HepG2 (cell line): ENCODE data around the gene GNAZ. TPM values are rescaled to one million over a fixed set of nuclear protein-coding genes. Genes with fewer than 3 reads are reported as not detected.

ENCODE experiments used
- ATAC-seq: fragments of 200-7000 bp; cut with Tn5 transposase; 3 replicates; pipeline ENCODE4 v1.9.1; 2020; ENCODE audit warnings: mild to moderate bottlenecking, moderate library complexity
- BruUV-seq: library from RNA; stranded (reverse); fragments of 400-500 nt; replicated peaks from 2 replicates; lab custom pipeline; 2021; lab: Mats Ljungman, UMichigan
- CTCF ChIA-PET: fragments of 300-600 bp; formaldehyde crosslinking; extraction: SDS; loops from one replicate; lab custom pipeline; 2021; ENCODE audit warnings: low total read pairs, inconsistent platforms, low intra/inter-chr PET ratio; lab: Yijun Ruan, JAX
- POLR2A ChIA-PET: fragments of 350-600 bp; sonication (Branson Sonifier 250); formaldehyde crosslinking; loops from one replicate; lab custom pipeline; 2020; ENCODE audit warnings: antibody characterized with exemption, inconsistent platforms; lab: Yijun Ruan, JAX
- DNase-seq: peaks from one replicate; pipeline ENCODE4 v3.0.0-alpha.2; 2015; ENCODE audit warnings: low spot score
- FAIRE-seq: peaks from 3 replicates; lab custom pipeline; 2011; peaks lifted over from hg19 to GRCh38; lab: Jason Lieb, UNC
- H2AFZ ChIP-seq: one replicate; pipeline ENCODE4 v1.6.1; 2011; ENCODE audit warnings: low read length, inconsistent platforms
- H3K27ac ChIP-seq: fragments of 300-600 bp; 3 replicates; pipeline ENCODE4 v1.8.0; 2011; ENCODE audit warnings: mixed run types, mild to moderate bottlenecking, mixed read lengths, low read length, inconsistent platforms; ENCODE audit not compliant: insufficient read depth; ENCODE audit errors: extremely low read length
- H3K27me3 ChIP-seq, 2 experiments: fragments of 200-600 bp in 1 of 2; 2 replicates in 1 of 2; 3 replicates in 1 of 2; pipeline versions ENCODE4 v1.6.0 to v1.8.0; 2011; ENCODE audit warnings: low read length in 2 of 2, mild to moderate bottlenecking in 2 of 2, moderate library complexity in 2 of 2, inconsistent platforms in 1 of 2; ENCODE audit not compliant: insufficient read depth in 2 of 2, control insufficient read depth in 1 of 2
- H3K36me3 ChIP-seq, 2 experiments: fragments of 200-600 bp in 1 of 2; replicated peaks in 1 of 2; 2 replicates in 1 of 2; 3 replicates in 1 of 2; pipeline versions ENCODE4 v1.5.1 to v1.8.0; 2011; ENCODE audit warnings: low read length in 2 of 2, inconsistent platforms in 1 of 2; ENCODE audit not compliant: insufficient read depth in 2 of 2, control insufficient read depth in 1 of 2
- H3K4me1 ChIP-seq: 2 replicates; pipeline ENCODE4 v1.5.1; 2012; ENCODE audit warnings: low read length, inconsistent platforms; ENCODE audit not compliant: insufficient read depth
- H3K4me2 ChIP-seq: 2 replicates; pipeline ENCODE4 v1.6.0; 2011; ENCODE audit warnings: low read depth, low read length, inconsistent platforms
- H3K4me3 ChIP-seq, 3 experiments: fragments of 200-600 bp in 1 of 3; sonication (generic), shearing (Covaris generic) in 1 of 3; replicated peaks in 1 of 3; 2 replicates each; pipeline ENCODE4 v1.5.1; 2011 to 2016; ENCODE audit warnings: low read length in 3 of 3, inconsistent platforms in 2 of 3, low read depth in 2 of 3, mild to moderate bottlenecking in 2 of 3, control low read depth in 1 of 3, mixed read lengths in 1 of 3; ENCODE audit not compliant: insufficient read depth in 1 of 3
- H3K79me2 ChIP-seq: one replicate; pipeline ENCODE4 v1.6.1; 2011; ENCODE audit warnings: low read length, inconsistent platforms; ENCODE audit not compliant: insufficient read depth
- H3K9ac ChIP-seq: 2 replicates; pipeline ENCODE4 v1.6.0; 2011; ENCODE audit warnings: mild to moderate bottlenecking, low read depth, low read length, inconsistent platforms; ENCODE audit not compliant: insufficient read depth
- H3K9me3 ChIP-seq: 2 replicates; pipeline ENCODE4 v1.5.1; 2012; ENCODE audit warnings: mild to moderate bottlenecking, low read length
- H4K20me1 ChIP-seq: 2 replicates; pipeline ENCODE4 v1.6.0; 2011; ENCODE audit warnings: inconsistent platforms, mild to moderate bottlenecking, low read length, moderate library complexity; ENCODE audit not compliant: insufficient read depth
- AGO2 ChIP-seq: fragments of 200-400 bp; formaldehyde crosslinking; optimal IDR thresholded peaks from 2 replicates; pipeline ENCODE3; 2017; ENCODE audit warnings: mild to moderate bottlenecking, low read depth, low read length, moderate library complexity
- ELF4 ChIP-seq: sonication (generic); formaldehyde crosslinking; IDR thresholded peaks from 2 replicates; pipeline ENCODE4 v1.5.0; 2020; ENCODE audit warnings: missing genetic modification reagents, mild to moderate bottlenecking, moderate library complexity, borderline replicate concordance
- NR2F6 ChIP-seq, 2 experiments: IDR thresholded peaks; 2 replicates each; pipeline ENCODE4 v1.6.1; 2016; ENCODE audit warnings: antibody characterized with exemption in 1 of 2, mild to moderate bottlenecking in 1 of 2
- SALL2 ChIP-seq: sonication (generic); formaldehyde crosslinking; IDR thresholded peaks from 2 replicates; pipeline ENCODE4 v1.8.1; 2023; ENCODE audit warnings: mild to moderate bottlenecking, missing genetic modification reagents, inconsistent platforms
- WGBS: methylation state at CpG from one replicate; pipeline ENCODE4 v1.1.6; 2017; ENCODE audit warnings: low lambda C conversion rate; 5-methylcytosine and 5-hydroxymethylcytosine counted together
- in situ Hi-C: cut with HindIII; loops from 2 replicates; pipeline ENCODE4 v1.10.0; 2017; ENCODE audit warnings: low pct_unique_long_range_greater_than_20kb; ENCODE audit not compliant: extremely low pct_ligation_motif_present
- intact Hi-C: fragments of 100-400 bp; cut with micrococcal nuclease; formaldehyde crosslinking; loops from one replicate; pipeline ENCODE4 v1.10.0; 2022; ENCODE audit not compliant: unreplicated experiment
- polyA plus RNA-seq, 8 experiments: library from polyadenylated mRNA; depleted of rRNA in 3 of 8; stranded (reverse) in 7 of 8; unstranded in 1 of 8; fragments of >200 nt; fragmentation: Illumina TruSeq in 4 of 8; extraction: Trizol in 4 of 8; gene quantifications; 2 replicates each; pipeline versions ENCODE4 v1.2.1 to v1.2.3, GENCODE V29; 2011 to 2016; ENCODE audit warnings: low read depth in 4 of 8, missing spikeins in 1 of 8, mixed read lengths in 1 of 8; ENCODE audit not compliant: insufficient read depth in 1 of 8
- total RNA-seq, 5 experiments: library from RNA; depleted of rRNA; stranded (reverse); fragments of >200 nt; fragmentation: Illumina TruSeq; extraction: Trizol; gene quantifications; 2 replicates each; pipeline ENCODE4 v1.2.3, GENCODE V29; 2016; ENCODE audit warnings: low read depth in 1 of 5

Gene GNAZ
- total and polyA plus RNA-seq, 2 of the 13 experiments (the other 11 are each of a cell fraction or from before 2014, with no cell fraction given): 11.4 to 22.3 TPM

DNA sequence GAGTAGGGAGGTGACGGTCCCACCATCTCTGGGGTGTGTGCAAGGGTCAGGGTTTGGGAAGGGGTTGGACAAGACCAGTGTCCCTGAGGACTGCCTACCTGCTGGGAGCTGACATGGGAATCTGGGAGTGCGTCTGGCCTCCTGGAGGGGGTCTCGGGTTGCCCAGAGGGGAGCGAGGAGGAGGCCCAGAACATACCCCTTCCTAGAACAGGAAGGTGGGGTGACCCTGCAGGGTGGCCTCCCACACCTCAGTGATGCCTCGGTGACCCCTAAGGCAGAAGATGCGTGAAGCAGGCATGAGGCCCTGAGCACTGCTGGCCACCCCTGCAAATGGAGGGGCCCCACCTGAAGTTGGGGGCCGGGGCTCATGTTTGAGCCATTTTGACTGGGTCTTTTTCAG, 45.0 kb downstream of the GNAZ start:
- no peak for FAIRE-seq
- ChIA-PET CTCF (no interaction called here), POLR2A (no interaction called here)

DNA sequence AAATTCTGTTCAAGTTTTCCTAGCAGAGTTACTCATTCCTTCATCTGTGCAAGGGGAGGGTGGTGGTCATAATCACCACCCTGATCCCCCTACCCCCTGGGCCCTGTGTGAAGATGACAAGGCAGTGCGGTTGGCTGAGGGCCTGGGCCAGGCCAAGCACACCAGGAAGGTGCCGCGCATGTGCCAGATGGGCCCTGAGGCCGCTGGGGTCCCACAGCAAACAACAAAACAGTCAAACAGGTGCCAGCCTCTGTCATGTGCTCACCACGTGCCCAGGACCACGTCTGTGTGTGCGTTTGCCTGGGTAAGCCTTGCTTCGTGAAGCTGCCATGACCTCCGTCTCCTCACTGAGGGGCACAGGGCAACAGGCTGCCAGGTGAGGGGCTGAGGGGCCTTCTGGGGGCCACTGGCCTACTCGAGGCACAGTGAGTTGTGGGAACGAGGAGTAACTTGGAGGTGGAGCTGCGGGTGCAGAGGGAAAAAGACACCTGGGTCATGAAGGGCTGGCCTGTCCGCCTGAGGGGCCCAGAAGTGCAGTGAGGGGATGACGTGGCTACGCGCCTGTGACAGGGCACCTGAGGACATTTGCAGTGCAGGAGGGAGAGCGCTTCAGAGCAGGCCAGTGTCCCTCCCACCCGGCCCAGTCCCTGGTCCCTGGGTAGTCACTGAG, 45.6 kb downstream of the GNAZ start:
- POLR2A ChIA-PET: no interaction called here
- FAIRE-seq: no peak
- DNase-seq: no peak
- Histone ChIP-seq H3K36me3 (peaks cover 2 to 4% of the 10 kb centered on the region in 2 experiments; a peak in 3 of 5 replicates), H3K4me2 (no peak overlapping the region), H4K20me1 (no peaks in the 10 kb centered on the region), H2AFZ (no peak overlapping the region), H3K9ac (no peak overlapping the region), H3K27me3 (no peaks in the 10 kb centered on the region), H3K4me1 (no peaks in the 10 kb centered on the region), H3K4me3 (no peak overlapping the region), H3K9me3 (no peaks in the 10 kb centered on the region), H3K79me2 (no peaks in the 10 kb centered on the region), H3K27ac (no peak overlapping the region)
- BruUV-seq: no TSS peak
- TF ChIP-seq ELF4 (CRISPR knock-in tag) (no peak), AGO2 (peak; percentile 33)
- in situ Hi-C loops (no loop called here), intact Hi-C loops (no loop called here)
- ATAC-seq: no peak
- CTCF ChIA-PET: no interaction called here
- 95% methylated on average over 6 of the region's 18 CpGs for WGBS

More for the DNA sequence above, 45.0 kb downstream of the GNAZ start:
- Histone ChIP-seq H3K9me3 (no peaks in the 10 kb centered on the region), H2AFZ (no peak overlapping the region), H3K27me3 (no peaks in the 10 kb centered on the region), H3K36me3 (peaks cover 2 to 4% of the 10 kb centered on the region in 2 experiments; a peak in 3 of 5 replicates), H3K27ac (no peak overlapping the region), H4K20me1 (no peaks in the 10 kb centered on the region), H3K9ac (no peak overlapping the region), H3K4me2 (no peak overlapping the region), H3K4me3 (no peak overlapping the region), H3K4me1 (no peaks in the 10 kb centered on the region), H3K79me2 (no peaks in the 10 kb centered on the region)
- BruUV-seq: no TSS peak
- TF ChIP-seq SALL2: no peak
- TF ChIP-seq NR2F6 (IDR thresholded peaks at IDR 0.05): no peak
- no peak for TF ChIP-seq NR2F6 (CRISPR knock-in tag; IDR thresholded peaks at IDR 0.05)
- DNase-seq: no peak
- ATAC-seq: no peak
- intact Hi-C loops: no loop called here
- in situ Hi-C loops: no loop called here
- 78% methylated on average over 5 of the region's 7 CpGs for WGBS
